Stimulated activated CD8-positive, alpha-beta memory T cell treated with anti-CD3 and anti-CD28 coated beads, Interleukin-2, amount 100 ng/mL, for 48 hours (primary cell): ENCODE results near the gene RNF150.

ENCODE experiments used
- DNase-seq, 2 donors: peaks; one replicate each; pipeline ENCODE4 v3.0.0-alpha.2; 2020; ENCODE audit warnings: low read depth in 2 of 2

Gene RNF150

DNA sequence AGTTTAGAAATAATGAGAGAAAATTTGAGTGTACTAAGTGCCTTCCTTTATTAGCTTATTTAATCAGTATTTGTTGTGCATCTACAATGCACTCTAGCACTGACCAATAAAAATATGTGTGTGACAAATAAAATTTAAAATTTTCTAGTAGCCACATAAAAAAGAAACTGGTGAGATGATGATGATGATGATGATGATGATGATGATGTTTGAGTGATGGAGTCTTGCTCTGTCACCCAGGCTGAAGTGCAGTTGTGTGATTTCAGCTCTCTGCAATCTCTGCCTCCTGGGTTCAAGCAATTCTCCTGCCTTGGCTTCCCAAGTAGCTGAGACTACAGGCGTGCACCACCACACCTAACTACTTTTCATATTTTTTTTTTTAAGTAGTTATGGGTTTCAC lies 110.2 kb downstream of the RNF150 start:
- DNase-seq, result no peak

DNA sequence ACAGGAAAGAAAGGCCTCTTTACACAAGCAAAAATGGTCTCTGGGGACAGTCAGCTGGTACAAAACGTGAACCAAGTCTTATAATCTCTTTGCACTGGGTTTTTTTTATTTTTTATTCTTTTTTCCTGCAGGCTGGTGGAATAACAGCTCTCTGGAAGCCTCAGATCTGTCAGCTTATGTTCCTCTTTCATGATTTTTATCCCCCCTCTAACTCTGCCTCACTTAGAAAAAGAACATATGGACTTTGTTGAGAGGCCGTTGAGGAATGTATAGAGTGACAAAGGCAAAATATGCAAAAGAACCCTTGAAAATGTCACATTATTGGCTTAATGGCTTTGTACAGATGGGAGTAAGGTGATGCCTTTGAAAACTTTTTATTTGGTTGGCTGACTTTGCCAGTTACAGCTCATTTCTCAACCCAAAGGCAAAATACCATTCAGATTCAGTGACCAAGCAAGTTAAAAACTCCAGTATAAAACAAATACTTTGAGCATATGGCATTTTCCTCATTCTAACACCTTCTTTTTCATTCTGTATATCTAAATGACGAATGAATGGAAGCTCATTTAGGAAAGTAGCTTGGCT lies 111.1 kb downstream of the RNF150 start:
- no peak for DNase-seq

DNA sequence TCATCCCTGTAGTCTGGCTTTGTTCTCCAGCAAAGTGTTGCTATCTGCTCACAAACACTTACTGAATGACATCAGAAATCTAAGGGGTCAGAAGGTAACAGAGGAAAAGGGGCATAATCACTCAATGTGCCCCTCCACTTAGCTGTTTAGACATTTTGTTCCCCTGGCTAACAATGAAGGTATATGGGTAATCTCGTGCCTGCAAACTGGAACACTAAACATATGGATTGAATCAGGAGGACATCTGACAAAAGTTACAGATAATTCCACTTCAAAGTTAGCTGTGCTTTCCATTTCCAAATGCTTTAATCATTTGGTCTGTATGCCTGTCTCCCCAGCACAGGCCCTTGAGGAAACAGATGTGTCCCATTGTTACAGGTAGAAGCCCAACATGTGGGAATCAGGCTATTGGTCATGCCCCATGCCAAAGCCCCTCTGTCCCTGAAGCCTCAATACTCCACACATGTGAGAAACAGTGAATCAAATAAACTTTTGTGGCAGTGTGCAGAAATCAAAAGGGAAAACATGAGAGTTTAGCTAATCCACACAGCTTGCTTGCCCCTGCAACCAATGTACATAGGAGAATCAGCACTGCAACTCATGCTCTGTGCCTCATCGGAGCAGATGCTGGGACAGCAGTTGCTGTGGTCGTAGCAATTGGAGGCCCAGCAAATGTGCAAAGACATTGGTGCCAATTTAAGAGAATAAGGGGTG lies 111.7 kb downstream of the RNF150 start:
- DNase-seq, result no peak

DNA sequence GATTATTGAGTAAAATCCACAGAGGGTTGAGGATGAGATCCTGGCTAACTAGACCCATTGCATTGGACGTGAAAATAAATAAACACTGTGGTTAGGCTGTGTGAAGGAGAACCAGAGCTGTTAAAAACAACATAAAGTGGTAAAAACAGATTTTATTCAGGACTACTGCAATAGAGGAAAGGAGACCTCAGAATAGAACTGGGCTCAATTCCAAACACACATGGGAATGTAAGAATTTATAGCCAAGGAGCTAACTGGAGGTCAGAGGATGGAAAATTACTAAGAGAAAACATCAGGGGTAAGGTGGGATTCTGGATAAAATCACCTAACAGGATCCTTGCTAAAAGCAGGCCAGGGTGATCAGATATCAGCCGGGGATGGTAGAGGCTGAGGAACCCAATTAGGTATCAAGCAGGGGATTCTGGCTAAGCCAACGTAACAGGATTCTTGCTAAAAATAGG lies 112.4 kb downstream of the RNF150 start:
- no peak for DNase-seq

DNA sequence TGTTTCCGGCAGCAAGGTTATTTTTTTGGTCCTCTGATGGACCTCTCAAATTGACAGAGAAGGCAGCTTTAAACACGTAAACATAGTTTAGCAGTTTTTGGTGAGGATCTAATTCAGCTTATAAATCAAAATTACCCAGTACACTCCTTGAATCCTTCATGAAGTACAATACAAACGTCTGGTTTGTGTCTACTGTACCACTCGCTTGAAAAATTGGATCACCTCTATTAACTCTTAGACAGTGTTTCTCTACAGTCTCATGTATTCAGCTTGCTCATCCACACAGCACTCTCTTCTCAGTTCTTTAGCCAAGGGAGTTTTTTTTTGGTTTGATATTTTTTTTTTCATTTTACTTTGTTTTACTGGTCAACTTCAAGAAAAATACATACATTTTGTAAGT lies 113.5 kb downstream of the RNF150 start:
- no peak for DNase-seq

DNA sequence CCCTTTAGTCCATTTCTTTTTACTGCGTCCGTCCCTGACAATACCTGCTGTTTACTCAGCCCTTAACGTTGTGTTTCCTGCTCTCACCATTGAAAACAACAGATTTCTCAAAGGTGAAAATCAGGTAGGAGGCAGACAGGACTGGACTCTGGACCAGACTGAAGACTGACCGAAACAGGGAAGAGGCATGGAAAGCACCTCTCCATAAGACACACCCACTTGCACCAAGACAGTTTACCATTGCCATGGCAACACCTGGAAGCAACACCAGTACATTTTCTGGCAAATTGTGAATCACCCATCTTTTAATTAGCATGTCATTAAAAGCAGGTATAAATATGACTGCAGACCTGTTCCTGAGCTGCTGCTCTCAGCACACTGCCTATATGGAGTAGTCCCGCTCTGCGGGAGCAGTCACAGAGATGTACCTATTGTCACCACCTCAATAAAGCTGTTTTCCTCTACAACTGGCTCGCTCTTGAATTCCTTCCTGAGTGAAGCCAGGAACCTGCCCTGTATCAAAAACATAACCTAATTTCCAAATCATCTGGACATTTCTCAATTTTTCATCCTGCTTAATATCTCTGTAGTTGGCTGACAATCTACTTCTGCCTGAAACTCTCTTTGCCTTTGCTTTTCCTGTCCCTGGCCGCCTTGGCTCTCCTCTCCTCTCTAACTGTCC lies 117.0 kb downstream of the RNF150 start:
- no peak for DNase-seq

DNA sequence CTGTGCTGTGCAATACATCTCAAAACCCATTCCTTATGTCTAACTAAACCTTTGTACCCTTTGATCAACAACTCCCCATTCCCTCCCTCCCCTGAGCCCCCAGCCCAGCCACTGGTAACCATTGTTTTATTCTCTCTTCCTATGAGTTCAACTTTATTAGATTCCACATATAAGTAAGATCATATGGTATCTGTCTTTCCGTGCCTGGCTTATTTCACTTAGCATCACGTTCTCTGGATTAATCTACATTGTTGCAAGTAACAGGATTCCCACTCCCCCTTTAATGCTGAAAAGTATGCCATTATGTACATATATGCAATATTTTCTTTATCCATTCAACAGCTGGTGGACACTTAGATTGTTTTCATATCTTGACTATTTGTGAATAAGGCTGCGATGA lies 119.4 kb downstream of the RNF150 start:
- DNase-seq, result no peak

DNA sequence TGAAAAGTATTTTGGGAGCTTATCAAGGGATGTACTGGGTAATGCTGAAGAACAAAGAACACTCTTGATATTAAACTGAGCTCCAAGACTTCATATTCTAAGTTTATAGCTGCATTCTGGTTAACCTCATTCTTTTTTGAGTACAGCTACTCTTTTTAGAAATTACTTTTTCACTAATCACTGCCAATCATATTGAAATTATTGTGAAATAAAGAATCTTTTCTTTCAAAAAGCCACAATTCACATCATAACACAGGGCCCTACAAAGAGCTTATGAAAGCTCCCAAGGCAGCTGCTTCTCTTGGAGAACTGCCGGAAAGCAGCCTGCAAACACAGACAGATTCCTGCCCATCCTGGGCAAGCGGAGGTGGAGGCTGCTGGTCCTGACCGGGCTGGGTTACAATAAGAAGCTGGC lies 121.4 kb downstream of the RNF150 start:
- DNase-seq, result no peak

DNA sequence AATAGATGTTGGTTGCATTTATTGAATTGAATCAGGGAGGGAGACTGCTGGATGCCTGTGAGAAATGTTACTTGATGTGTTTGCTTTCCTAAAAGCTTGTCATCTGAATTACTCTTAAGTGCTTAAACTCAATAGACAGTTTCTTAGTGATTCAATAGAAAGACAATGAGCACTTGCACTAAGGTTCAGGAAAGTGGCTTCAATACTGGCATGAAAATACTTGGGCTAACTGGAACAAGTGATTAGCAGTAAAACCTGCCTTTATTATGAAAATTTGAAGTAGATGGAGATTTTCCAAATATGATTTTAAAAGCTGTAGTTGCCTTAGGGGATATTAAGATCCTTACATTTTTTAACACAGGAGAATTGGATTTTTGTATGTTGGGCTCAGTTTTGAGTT lies 123.3 kb downstream of the RNF150 start:
- DNase-seq, result no peak

DNA sequence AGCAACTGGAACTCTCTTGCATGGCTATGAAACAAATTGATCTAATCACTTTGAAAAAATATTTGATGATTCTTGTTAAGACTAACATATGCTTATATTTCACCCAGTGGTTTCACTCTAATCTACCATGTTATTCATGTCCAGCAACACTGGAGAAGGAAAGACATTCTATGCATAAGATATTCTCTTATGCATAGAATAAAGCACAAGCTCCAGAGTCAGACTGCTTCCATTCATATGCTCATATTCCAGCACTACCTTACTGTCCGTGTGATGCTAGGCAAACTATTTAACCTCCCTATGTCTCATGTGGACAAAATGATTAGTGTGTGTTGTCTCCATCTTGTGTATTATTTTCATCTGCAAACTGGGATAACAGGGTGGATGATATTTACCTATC lies 124.1 kb downstream of the RNF150 start:
- no peak for DNase-seq

DNA sequence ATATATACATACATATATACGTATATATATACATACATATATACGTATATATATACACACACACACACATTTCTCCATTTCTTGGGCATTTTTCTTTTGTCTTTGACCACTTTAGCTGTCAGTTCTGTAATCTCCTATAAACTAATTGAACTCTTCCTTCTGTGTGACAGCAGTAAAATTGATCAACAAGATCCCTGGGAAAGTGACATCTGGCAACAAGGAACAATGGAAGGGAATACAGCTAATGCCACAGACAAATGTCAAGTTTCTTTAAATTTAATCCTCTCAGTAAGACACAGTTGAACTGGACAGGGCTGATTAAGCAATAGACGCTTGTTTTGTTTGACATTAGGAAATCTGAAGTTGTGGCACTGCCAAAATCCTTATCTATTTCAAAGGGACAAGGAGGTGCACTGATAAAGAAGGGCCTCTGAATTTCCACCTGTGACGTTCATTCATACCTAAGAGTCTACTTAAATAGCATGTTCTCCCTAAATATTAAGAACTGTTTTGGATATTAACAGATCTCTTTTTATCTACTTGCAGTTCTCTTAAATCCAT lies 126.9 kb downstream of the RNF150 start:
- no peak for DNase-seq

DNA sequence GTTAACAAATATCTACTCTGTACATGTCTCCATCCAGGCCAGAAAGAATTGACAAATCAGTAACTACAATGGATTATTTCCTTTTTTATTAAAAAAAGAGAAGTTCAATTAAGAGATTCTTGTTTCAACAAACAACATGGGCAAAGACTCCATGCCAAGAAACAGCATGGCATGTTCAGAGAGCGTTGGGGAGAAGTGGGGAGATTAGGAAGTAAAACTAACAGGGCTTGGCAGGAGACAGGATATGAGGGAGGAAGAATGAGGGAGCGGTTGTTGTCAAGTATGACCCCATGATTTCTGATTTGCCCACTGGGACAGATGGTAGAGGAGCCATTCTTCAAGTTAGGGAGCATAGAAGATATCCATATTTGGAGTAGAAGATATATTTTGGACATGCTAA lies 128.4 kb downstream of the RNF150 start:
- DNase-seq, result no peak

DNA sequence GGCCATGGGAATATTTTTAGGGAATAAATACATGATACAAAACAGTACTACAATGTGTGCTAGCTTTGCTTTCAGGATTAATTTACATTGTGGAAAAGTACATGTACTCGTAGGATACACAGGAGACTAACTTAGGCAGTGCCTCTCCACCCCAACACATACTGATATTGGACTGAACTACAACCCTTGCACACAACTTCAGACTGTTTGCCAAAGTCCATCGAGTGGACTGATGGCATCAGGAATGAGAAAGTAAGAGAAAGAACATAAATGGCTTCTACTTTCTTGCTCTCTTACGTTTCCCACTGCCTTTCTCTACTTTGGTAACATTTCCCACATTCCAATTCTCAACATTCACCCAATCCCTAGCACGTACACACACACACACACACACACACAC lies 130.1 kb downstream of the RNF150 start:
- no peak for DNase-seq

DNA sequence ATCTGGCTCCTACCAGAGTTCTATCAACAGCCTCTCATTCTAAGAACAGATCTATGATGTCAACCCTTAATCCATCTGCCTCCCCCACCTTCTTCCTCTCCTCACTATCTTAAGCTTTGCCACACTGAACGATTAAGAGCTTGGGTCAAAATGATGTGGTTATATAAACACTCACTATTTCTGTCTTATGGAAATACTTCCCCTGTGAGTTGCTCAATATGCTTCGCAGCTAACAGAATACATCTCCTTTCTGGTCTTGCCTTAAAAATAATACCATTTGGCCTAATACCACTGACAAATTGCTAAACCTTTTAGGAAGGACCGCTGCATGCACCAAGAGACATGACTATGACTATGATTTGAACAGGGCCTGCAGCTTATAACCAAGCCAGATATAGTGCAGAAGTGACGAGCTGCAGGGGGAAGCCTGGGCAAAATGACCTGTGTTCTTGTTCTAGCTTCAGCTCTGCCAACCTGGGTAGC lies 130.9 kb downstream of the RNF150 start:
- no peak for DNase-seq

DNA sequence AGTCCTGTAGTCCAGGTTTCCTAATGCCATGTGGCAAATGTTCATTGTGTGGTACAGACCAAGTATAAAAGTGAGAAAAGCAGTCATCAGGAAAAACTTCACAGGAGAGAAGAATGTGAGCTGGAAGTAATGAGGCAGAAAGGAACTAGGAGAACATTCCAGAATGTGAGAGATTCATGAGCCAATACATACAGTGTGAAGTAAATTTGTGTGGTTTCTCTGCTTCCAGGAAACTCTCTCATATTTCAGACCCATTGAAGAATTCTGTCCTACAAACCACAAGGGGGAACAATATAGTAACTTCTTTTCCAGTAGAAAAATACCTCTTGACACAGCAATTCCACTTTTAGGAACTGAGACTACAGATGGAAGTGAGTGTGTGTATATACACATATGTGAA lies 136.5 kb downstream of the RNF150 start:
- DNase-seq, result no peak

DNA sequence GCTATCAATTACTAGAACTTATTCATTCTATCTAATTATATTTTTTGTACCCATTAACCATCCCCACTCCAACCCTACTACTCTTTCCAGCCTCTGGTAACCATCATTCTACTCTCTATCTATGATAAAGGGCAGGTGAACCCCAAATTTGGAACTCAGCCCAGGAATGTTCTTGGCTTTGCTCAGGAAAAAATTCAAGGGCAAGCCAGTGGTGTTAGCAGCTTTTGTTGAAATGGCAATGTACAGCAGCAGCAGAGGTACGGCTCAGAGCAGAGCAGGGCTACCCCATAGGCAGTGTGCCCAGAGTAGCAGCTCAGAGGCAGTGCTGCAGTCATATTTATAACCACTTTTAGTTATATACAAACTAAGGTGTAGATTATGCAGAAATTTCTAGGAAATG lies 138.2 kb downstream of the RNF150 start:
- no peak for DNase-seq

DNA sequence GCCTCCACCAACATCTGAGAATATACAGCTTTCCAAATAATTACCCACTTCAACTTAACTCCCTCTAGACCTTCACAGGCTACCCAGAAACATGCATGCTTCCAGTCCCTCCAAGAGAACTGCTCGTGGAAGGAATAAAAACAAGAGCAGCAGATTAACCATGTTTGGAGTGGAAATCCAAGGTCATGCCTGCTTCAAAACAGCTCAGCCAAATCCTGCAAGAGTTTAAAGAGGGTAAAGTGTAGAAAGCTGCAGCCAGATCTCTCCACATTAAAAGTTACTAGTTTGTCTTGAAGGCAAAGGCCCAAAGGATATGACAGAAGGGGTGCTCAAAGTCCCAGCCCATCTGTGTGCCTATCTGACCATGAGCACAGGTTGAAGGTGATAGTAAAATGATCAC lies 139.3 kb downstream of the RNF150 start:
- DNase-seq, result no peak

DNA sequence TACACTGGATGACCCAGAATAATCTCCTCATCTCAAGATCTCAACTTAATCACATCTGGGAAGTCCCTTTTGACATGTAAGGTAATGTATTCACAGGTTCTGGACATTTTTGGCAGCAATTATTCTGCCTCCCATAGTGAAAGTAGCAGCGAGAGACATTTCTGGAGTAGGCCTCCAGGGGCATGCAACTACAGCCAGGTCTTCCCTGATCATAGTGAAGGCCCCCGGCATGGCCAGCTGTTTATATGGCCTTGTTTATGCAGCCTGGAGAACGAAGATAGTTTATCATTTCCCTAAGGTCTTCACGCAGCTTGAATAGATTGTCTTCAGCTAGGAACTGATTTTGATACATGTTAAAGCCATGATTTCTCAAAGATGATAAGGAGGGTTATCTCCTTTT lies 139.9 kb downstream of the RNF150 start:
- DNase-seq, result no peak

DNA sequence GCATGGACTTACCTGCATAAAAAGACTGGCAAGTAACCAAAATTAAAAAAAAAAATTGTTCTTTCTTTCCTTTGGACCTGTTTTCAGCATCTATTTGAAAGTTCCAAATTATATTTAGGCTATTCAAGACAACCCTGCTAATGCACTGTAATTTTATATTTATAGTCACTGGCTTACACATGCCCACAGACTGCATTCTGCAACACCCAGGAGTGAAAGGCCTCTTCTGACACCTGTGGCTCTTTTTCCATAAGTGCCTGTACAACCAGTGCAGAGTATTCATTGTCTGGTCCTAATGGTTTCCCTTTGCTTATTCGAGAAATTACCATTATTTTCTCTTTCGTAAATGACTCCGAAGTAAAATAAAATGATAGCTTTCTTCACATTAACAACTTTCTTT lies 143.3 kb downstream of the RNF150 start:
- no peak for DNase-seq

DNA sequence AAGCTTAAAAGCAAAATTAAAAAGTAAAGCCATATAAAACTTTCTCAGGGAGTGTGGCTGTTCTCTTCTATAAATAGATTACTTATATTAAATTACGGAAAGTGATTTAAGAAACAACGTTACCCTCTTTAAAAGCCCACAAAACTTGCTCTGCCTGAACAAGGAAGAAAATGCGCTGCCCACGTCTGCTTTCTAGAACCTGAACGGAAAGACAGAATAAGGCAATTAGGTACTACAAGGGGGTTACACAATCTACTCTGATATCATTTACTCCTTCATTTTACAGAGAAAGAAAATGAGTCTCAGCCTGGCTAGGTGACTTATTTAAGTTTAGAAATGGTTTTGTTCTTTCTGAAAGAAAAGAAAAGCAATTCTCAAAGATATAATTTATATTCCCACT lies 147.2 kb downstream of the RNF150 start:
- DNase-seq, result no peak

DNA sequence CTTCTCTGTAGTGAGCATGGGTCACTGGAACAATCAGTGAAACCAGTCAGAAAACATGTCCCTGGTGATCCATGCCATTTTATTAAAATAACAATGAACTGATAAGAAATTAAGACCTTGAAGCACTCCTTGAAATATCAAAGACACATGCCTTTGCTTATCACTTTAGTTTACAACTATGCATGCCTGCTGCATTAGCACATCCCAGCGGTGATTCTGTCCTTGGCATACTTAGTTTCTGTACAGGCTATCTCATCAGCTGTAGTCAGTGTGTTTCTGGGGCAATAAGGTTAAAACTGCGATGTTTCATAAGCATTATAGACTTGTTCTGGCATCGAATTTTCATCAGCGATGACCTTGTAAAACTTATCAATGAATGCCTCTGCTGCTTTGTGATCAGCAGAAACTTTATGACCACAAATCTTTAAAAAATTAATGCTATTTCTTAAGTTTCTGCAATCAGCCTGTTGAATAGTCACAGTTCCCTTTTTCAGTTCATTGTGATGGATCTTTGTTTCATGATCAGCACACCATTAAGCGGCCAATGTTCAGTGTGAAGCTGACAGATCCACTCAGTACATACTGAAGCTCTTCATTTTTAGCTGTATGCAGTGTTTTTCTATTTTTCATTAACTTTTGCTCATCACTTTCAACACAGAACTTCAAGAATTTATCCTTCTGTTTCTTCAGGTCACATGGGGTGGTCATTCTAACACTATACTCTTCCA lies 150.5 kb downstream of the RNF150 start:
- no peak for DNase-seq
